GM12873 (cell line): ENCODE data around the gene TRAPPC12.

Source experiments
- CTCF ChIP-seq: IDR thresholded peaks from 2 replicates; pipeline ENCODE4 v1.5.1; 2012; ENCODE audit warnings: low read depth, mild to moderate bottlenecking, moderate library complexity, low read length, control low read depth; ENCODE audit not compliant: insufficient read depth; ENCODE audit errors: missing control alignments

The TRAPPC12 gene

GRCh38 chr2:3460156-3460555 is 80.7 kb downstream of the TRAPPC12 start:
- no peak for TF ChIP-seq CTCF

- TF ChIP-seq CTCF: no peak
These were observed 81.6 kb downstream of the TRAPPC12 start for GRCh38 chr2:3460831-3461800.

- peak; percentile 75 for TF ChIP-seq CTCF
These were observed 82.5 kb downstream of the TRAPPC12 start for GRCh38 chr2:3461801-3462492.

- no peak for TF ChIP-seq CTCF
These were observed 83.1 kb downstream of the TRAPPC12 start for GRCh38 chr2:3462493-3463104.

- TF ChIP-seq CTCF: no peak
These were observed 83.8 kb downstream of the TRAPPC12 start for GRCh38 chr2:3463186-3463835.

GRCh38 chr2:3463944-3464343 is 84.5 kb downstream of the TRAPPC12 start:
- no peak for TF ChIP-seq CTCF
